ENCODE data around the gene PTPRC. TPM values are rescaled to one million over a fixed set of nuclear protein-coding genes. Genes with fewer than 3 reads are reported as not detected.

PTPRC gene
- total RNA-seq, 2 donors from 2014 or later, result 490 to 545 TPM

GRCh38 chr1:198686069-198686728, 47.4 kb downstream of the PTPRC start:
- Mint-ChIP-seq H3K4me1 (ENCODE audit: low read depth) (peaks cover 93% of the 10 kb centered on the region), H3K4me3 (peak overlapping the region; percentile 58 to 82), H3K27me3 (ENCODE audit: low read depth) (no peaks in the 10 kb centered on the region), H3K9me3 (no peaks in the 10 kb centered on the region), H3K27ac (peak overlapping the region; percentile 95), H3K36me3 (ENCODE audit: insufficient read depth in 2 of 2) (peaks cover 6 to 25% of the 10 kb centered on the region in 2 donors)
- DNase-seq (no peak), ATAC-seq (replicated peaks in 1 of 2) (no peak)

GRCh38 chr1:198687429-198687828, 48.6 kb downstream of the PTPRC start:
- ATAC-seq (replicated peaks in 1 of 2) (peak in 1 of 2 donors; percentile 27), DNase-seq (no peak)
- Mint-ChIP-seq H3K36me3 (ENCODE audit: insufficient read depth in 2 of 2) (peaks cover 6 to 25% of the 10 kb centered on the region in 2 donors), H3K4me1 (ENCODE audit: low read depth) (peaks cover 92% of the 10 kb centered on the region), H3K27me3 (ENCODE audit: low read depth) (no peaks in the 10 kb centered on the region), H3K27ac (peak overlapping the region; percentile 95), H3K9me3 (no peaks in the 10 kb centered on the region), H3K4me3 (peak overlapping the region; percentile 49 to 65)

- H3K27ac Mint-ChIP-seq, result peak overlapping the region; percentile 96
- DNase-seq, result no peak
- H3K27me3 Mint-ChIP-seq (ENCODE audit: low read depth), result no peaks in the 10 kb centered on the region
- H3K9me3 Mint-ChIP-seq, result peaks cover 0 to 3% of the 10 kb centered on the region in 2 donors
- H3K4me3 Mint-ChIP-seq, result peak overlapping the region; percentile 44 to 70
- peaks cover 14 to 41% of the 10 kb centered on the region in 2 donors for H3K36me3 Mint-ChIP-seq (ENCODE audit: insufficient read depth in 2 of 2)
- ATAC-seq (replicated peaks in 1 of 2), result peak; percentile 51 to 60
- peaks cover 92% of the 10 kb centered on the region for H3K4me1 Mint-ChIP-seq (ENCODE audit: low read depth)
Observed at GRCh38 chr1:198691063-198691462, 52.2 kb downstream of the PTPRC start.

GRCh38 chr1:198693321-198693720, 54.5 kb downstream of the PTPRC start:
- peak overlapping the region; percentile 99 for H3K27ac Mint-ChIP-seq
- H3K27me3 Mint-ChIP-seq (ENCODE audit: low read depth), result no peaks in the 10 kb centered on the region
- peaks cover 20 to 54% of the 10 kb centered on the region in 2 donors for H3K36me3 Mint-ChIP-seq (ENCODE audit: insufficient read depth in 2 of 2)
- H3K4me3 Mint-ChIP-seq, result peak overlapping the region; percentile 29 to 89
- peaks cover 0 to 3% of the 10 kb centered on the region in 2 donors for H3K9me3 Mint-ChIP-seq
- H3K4me1 Mint-ChIP-seq (ENCODE audit: low read depth), result peaks cover 93% of the 10 kb centered on the region
- ATAC-seq (replicated peaks in 1 of 2), result peak; percentile 71 to 79
- DNase-seq, result no peak

- Mint-ChIP-seq H3K9me3 (peaks cover 0 to 3% of the 10 kb centered on the region in 2 donors), H3K27me3 (ENCODE audit: low read depth) (no peaks in the 10 kb centered on the region), H3K27ac (peak overlapping the region; percentile 76), H3K4me1 (ENCODE audit: low read depth) (peaks cover 90% of the 10 kb centered on the region), H3K36me3 (ENCODE audit: insufficient read depth in 2 of 2) (peaks cover 20 to 57% of the 10 kb centered on the region in 2 donors), H3K4me3 (no peak overlapping the region)
- no peak for DNase-seq
- ATAC-seq (replicated peaks in 1 of 2), result no peak
Observed at GRCh38 chr1:198694542-198694941, 55.7 kb downstream of the PTPRC start.

GRCh38 chr1:198696211-198696610, 57.4 kb downstream of the PTPRC start:
- H3K27me3 Mint-ChIP-seq (ENCODE audit: low read depth), result no peaks in the 10 kb centered on the region
- peak overlapping the region in 1 of 2 donors; percentile 74 for H3K4me3 Mint-ChIP-seq
- H3K9me3 Mint-ChIP-seq, result peaks cover 0 to 3% of the 10 kb centered on the region in 2 donors
- peak overlapping the region; percentile 97 for H3K27ac Mint-ChIP-seq
- ATAC-seq (replicated peaks in 1 of 2) (no peak), DNase-seq (no peak)
- peaks cover 90% of the 10 kb centered on the region for H3K4me1 Mint-ChIP-seq (ENCODE audit: low read depth)
- peaks cover 23 to 61% of the 10 kb centered on the region in 2 donors for H3K36me3 Mint-ChIP-seq (ENCODE audit: insufficient read depth in 2 of 2)

- peak overlapping the region; percentile 23 to 64 for H3K4me3 Mint-ChIP-seq
Observed at GRCh38 chr1:198699167-198700015, 60.6 kb downstream of the PTPRC start.

GRCh38 chr1:198700016-198700392, 61.2 kb downstream of the PTPRC start:
- Mint-ChIP-seq H3K9me3 (no peaks in the 10 kb centered on the region), H3K4me1 (ENCODE audit: low read depth) (peaks cover 94% of the 10 kb centered on the region), H3K36me3 (ENCODE audit: insufficient read depth in 2 of 2) (peaks cover 29 to 70% of the 10 kb centered on the region in 2 donors), H3K27me3 (ENCODE audit: low read depth) (no peaks in the 10 kb centered on the region), H3K4me3 (no peak overlapping the region), H3K27ac (peak overlapping the region; percentile 97)
- no peak for DNase-seq
- no peak for ATAC-seq (replicated peaks in 1 of 2)

More at GRCh38 chr1:198699167-198700015, 60.6 kb downstream of the PTPRC start:
- no peaks in the 10 kb centered on the region for H3K9me3 Mint-ChIP-seq
- ATAC-seq (replicated peaks in 1 of 2) (peak; percentile 79 to 80), DNase-seq (peak; percentile 71 to 80)
- H3K27me3 Mint-ChIP-seq (ENCODE audit: low read depth), result no peaks in the 10 kb centered on the region
- H3K36me3 Mint-ChIP-seq (ENCODE audit: insufficient read depth in 2 of 2), result peaks cover 27 to 70% of the 10 kb centered on the region in 2 donors
- peaks cover 94% of the 10 kb centered on the region for H3K4me1 Mint-ChIP-seq (ENCODE audit: low read depth)
- peak overlapping the region; percentile 97 for H3K27ac Mint-ChIP-seq

GRCh38 chr1:198700396-198700795, 61.6 kb downstream of the PTPRC start:
- H3K9me3 Mint-ChIP-seq, result no peaks in the 10 kb centered on the region

GRCh38 chr1:198701250-198701649, 62.4 kb downstream of the PTPRC start:
- peak; percentile 44 to 63 for ATAC-seq (replicated peaks in 1 of 2)
- Mint-ChIP-seq H3K36me3 (ENCODE audit: insufficient read depth in 2 of 2) (peaks cover 35 to 76% of the 10 kb centered on the region in 2 donors), H3K27me3 (ENCODE audit: low read depth) (no peaks in the 10 kb centered on the region), H3K4me3 (peak overlapping the region in 1 of 2 donors; percentile 54), H3K4me1 (ENCODE audit: low read depth) (peaks cover 91% of the 10 kb centered on the region), H3K9me3 (no peaks in the 10 kb centered on the region), H3K27ac (peak overlapping the region; percentile 58)
- no peak for DNase-seq

More at GRCh38 chr1:198700396-198700795, 61.6 kb downstream of the PTPRC start:
- peaks cover 31 to 73% of the 10 kb centered on the region in 2 donors for H3K36me3 Mint-ChIP-seq (ENCODE audit: insufficient read depth in 2 of 2)
- no peaks in the 10 kb centered on the region for H3K27me3 Mint-ChIP-seq (ENCODE audit: low read depth)
- peak overlapping the region; percentile 58 for H3K27ac Mint-ChIP-seq
- ATAC-seq (replicated peaks in 1 of 2), result no peak
- DNase-seq, result no peak
- H3K4me1 Mint-ChIP-seq (ENCODE audit: low read depth), result peaks cover 94% of the 10 kb centered on the region
- H3K4me3 Mint-ChIP-seq, result peak overlapping the region in 1 of 2 donors; percentile 54

- Mint-ChIP-seq H3K4me1 (ENCODE audit: low read depth) (peaks cover 84% of the 10 kb centered on the region), H3K4me3 (no peak overlapping the region), H3K27ac (peak overlapping the region; percentile 58), H3K36me3 (ENCODE audit: insufficient read depth in 2 of 2) (peaks cover 30 to 74% of the 10 kb centered on the region in 2 donors), H3K27me3 (ENCODE audit: low read depth) (no peaks in the 10 kb centered on the region), H3K9me3 (no peaks in the 10 kb centered on the region)
- no peak for ATAC-seq (replicated peaks in 1 of 2)
- DNase-seq, result no peak
Observed at GRCh38 chr1:198701766-198702539, 63.1 kb downstream of the PTPRC start.

- ATAC-seq (replicated peaks in 1 of 2), result no peak
- no peaks in the 10 kb centered on the region for H3K9me3 Mint-ChIP-seq
- no peak overlapping the region for H3K4me3 Mint-ChIP-seq
- peaks cover 16 to 65% of the 10 kb centered on the region in 2 donors for H3K36me3 Mint-ChIP-seq (ENCODE audit: insufficient read depth in 2 of 2)
- H3K27ac Mint-ChIP-seq, result peak overlapping the region; percentile 34
- DNase-seq, result no peak
- no peaks in the 10 kb centered on the region for H3K27me3 Mint-ChIP-seq (ENCODE audit: low read depth)
- peaks cover 56% of the 10 kb centered on the region for H3K4me1 Mint-ChIP-seq (ENCODE audit: low read depth)
Observed at GRCh38 chr1:198708761-198709525, 70.1 kb downstream of the PTPRC start.
